ENCODE results near the gene COMTD1.
A peak's percentile ranks its signal among the peaks of the same experiment; 100 is the strongest.
"Not testable (repeated sequence)": the region's sequence is repeated elsewhere in the genome, so short reads cannot be mapped to it uniquely, and the experiment has no call there.

The COMTD1 gene

DNA sequence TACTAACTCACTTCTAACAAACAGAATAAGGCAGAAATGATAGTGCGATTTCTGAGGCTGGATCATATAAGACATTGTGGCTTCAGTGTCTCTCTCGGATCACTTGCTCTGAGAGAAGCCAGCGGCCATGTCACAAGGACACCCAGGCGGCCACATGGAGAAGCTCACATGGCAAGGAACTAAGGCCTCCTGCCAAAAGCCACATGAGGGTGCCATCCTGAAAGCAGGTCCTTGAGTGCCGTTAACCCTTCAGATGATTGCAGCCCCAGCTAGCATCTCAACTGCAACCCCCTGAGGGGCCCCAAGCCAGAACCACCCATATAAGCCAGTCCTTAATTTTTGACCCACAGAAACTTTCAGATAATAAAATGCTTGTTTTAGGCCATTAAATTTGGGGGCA is 32.0 kb downstream of the COMTD1 start:
- TF ChIP-seq MYC (IDR thresholded peaks at IDR 0.05; ENCODE audit: low read depth, low read length) (0 out of 2 replicates have a peak, but pooled peaks have one; percentile 23), POLR2A (IDR thresholded peaks at IDR 0.05; ENCODE audit: extremely low read depth, insufficient read length) (no peak)
- TF ChIP-seq, protein P1, sequence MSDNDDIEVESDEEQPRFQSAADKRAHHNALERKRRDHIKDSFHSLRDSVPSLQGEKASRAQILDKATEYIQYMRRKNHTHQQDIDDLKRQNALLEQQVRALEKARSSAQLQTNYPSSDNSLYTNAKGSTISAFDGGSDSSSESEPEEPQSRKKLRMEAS (IDR thresholded peaks at IDR 0.05; ENCODE audit: low read depth, low read length), result no peak
- TF ChIP-seq, protein P2, sequence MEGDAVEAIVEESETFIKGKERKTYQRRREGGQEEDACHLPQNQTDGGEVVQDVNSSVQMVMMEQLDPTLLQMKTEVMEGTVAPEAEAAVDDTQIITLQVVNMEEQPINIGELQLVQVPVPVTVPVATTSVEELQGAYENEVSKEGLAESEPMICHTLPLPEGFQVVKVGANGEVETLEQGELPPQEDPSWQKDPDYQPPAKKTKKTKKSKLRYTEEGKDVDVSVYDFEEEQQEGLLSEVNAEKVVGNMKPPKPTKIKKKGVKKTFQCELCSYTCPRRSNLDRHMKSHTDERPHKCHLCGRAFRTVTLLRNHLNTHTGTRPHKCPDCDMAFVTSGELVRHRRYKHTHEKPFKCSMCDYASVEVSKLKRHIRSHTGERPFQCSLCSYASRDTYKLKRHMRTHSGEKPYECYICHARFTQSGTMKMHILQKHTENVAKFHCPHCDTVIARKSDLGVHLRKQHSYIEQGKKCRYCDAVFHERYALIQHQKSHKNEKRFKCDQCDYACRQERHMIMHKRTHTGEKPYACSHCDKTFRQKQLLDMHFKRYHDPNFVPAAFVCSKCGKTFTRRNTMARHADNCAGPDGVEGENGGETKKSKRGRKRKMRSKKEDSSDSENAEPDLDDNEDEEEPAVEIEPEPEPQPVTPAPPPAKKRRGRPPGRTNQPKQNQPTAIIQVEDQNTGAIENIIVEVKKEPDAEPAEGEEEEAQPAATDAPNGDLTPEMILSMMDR (IDR thresholded peaks at IDR 0.05; ENCODE audit: low read depth, low read length), result no peak
- no peak for DNase-seq (ENCODE audit: low read depth)
- H3K4me3 ChIP-seq (ENCODE audit: low read depth, low read length), result no peak overlapping the region

DNA sequence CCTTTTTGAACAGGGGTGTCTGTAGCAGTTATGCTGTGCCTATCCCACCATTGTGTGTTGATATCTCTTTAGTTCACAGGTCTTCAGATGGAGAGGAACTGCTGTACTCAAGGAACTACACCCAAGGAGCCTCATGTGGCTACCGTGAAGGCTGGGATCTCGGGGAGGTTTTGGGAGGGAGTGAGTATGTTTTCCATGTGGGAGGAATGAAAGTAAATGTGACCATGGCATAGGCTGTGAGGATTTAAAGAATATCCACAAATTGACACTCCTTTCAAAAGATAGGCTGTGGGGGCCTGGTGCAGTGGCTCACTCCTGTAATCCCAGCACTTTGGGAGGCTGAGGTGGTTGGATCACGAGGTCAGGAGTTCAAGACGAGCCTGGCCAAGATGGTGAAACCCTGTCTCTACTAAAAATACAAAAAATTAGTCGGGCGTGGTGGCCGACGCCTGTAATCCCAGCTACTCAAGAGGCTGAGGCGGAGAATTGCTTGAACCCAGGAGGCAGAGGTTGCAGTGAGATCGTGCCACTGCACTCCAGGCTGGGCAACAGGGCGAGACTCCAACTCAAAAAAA is 32.6 kb downstream of the COMTD1 start:
- not testable (repeated sequence) for H3K4me3 ChIP-seq (ENCODE audit: low read depth, low read length); DNase-seq (ENCODE audit: low read depth)

DNA sequence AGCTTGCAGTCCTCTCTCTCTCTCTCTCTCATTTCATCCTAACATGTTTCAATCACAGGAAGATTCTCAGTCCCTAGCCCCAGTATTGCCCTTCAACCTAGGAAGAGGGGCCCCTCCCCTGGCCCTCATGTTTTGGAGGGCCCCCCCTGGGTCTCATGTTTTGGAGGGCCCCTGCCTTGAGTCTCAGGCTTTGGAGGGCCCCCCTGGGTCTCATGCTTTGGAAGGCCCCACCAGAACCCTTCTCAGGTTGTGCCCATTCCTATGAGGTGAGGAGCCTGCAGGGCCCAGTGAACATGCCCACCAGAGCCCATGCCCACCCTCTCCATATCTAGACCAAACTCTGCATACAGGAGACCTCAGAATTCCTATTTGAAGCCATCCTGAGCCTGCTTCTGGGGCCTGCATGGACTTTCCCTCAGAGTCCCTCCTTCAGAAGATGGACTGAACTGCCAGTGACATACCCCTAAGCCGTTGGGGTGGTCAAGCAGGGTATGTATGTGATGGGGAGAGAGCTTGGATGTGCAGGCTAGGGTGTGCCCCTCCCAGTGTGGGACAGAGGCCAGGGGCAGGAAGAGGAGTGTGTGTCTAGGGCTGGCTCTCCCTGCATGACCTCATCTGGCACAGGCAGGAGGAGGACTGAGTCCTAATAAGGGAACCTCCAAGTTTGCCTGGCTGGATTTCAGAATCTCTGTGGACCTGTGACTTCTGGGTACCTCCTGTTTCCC is 33.3 kb downstream of the COMTD1 start:
- H3K4me3 ChIP-seq (ENCODE audit: low read depth, low read length), result no peak overlapping the region
- no peak for DNase-seq (ENCODE audit: low read depth)
- TF ChIP-seq, protein P2 (IDR thresholded peaks at IDR 0.05; ENCODE audit: low read depth, low read length), result no peak
- TF ChIP-seq, protein P1 (IDR thresholded peaks at IDR 0.05; ENCODE audit: low read depth, low read length), result no peak
- TF ChIP-seq MYC (IDR thresholded peaks at IDR 0.05; ENCODE audit: low read depth, low read length) (no peak), POLR2A (IDR thresholded peaks at IDR 0.05; ENCODE audit: extremely low read depth, insufficient read length) (no peak)

DNA sequence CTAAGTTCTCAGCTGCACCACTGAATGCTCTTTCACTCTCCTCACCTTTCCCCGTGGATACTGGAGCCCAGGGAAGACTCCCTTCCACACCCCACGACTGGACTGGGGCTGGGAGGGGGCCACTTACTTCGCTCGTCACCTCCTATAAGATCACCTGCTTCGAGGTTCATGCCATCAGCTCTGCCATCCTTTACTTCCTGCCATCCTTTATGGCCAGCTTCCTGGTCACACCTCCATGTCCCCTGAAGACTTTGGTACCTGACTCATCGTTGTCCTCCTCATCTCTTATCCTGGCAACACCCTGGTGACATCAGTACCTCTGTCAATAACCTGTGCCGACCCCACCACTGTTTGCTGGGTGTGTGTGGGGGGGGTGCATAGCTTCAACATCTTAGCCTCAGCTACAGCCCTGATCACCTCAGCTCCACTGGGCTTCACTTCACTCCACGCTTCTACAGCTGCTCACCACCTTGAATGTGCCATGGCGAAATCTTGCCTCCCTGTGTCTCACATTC is 33.9 kb downstream of the COMTD1 start:
- no peak for DNase-seq (ENCODE audit: low read depth)
- no peak overlapping the region for H3K4me3 ChIP-seq (ENCODE audit: low read depth, low read length)
- TF ChIP-seq, protein P1 (IDR thresholded peaks at IDR 0.05; ENCODE audit: low read depth, low read length), result no peak
- no peak for TF ChIP-seq POLR2A (IDR thresholded peaks at IDR 0.05; ENCODE audit: extremely low read depth, insufficient read length)
- TF ChIP-seq MYC (IDR thresholded peaks at IDR 0.05; ENCODE audit: low read depth, low read length), result no peak
- TF ChIP-seq, protein P2 (IDR thresholded peaks at IDR 0.05; ENCODE audit: low read depth, low read length), result no peak

DNA sequence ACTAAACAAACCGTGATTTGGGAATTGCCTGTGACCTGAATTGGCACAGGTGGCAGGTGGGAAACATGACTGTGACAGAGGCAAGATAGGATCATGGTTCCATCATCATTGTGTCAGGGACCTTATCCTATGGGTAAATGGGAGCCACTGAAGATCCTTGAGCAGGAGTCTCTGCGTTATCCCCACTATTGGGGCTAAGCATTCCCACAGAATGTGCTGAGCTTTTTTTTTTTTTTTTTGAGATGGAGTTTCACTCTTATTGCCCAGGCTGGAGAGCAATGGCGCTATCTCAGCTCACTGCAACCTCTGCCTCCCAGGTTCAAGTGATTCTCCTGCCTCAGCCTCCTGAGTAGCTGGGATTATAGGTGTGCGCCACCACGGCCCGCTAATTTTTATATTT is 35.8 kb downstream of the COMTD1 start:
- H3K4me3 ChIP-seq (ENCODE audit: low read depth, low read length); DNase-seq (ENCODE audit: low read depth): not testable (repeated sequence)

DNA sequence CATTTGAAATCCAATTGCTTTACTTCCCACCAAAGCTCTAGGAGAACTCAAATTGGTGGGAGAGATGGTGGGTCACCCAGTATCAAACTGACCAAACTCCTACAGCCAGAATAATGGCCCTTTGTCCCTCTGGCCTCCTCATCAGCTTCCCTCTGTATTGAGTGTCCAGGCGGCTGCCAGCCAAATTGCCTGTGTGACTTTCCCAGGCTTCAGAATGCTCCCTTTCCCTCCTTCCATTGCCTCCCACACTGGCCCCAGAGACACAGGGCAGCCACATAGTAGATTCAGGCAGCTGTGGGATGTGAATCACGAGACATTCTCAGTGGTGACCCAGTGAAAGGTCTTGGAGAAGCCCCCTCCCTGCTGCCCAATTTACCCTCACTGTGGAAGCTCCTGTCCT is 37.9 kb downstream of the COMTD1 start:
- no peak for DNase-seq (ENCODE audit: low read depth)
- H3K4me3 ChIP-seq (ENCODE audit: low read depth, low read length), result no peak overlapping the region
- TF ChIP-seq, protein P2 (IDR thresholded peaks at IDR 0.05; ENCODE audit: low read depth, low read length), result no peak
- no peak for TF ChIP-seq MYC (IDR thresholded peaks at IDR 0.05; ENCODE audit: low read depth, low read length)

DNA sequence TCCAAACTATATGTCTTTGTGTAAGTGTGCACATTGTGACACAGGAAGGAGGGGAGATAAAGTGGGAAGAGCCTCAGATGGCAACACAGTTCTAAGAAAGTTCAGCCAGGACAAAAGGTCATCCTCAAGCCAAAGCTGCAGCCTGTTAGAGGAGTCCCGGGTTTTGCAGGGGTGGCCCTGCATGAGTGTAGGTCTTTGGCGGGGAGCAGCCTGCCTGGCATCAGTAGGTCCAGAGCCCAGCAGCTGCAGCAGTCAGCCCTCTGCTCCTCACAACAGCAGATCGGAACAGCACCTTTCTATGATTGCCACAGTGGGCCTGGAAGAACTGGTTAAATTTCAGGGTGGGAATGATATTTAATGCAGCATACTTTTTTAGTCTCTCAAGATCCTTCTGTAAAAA is 38.7 kb downstream of the COMTD1 start:
- no peak for DNase-seq (ENCODE audit: low read depth)
- TF ChIP-seq, protein P1 (IDR thresholded peaks at IDR 0.05; ENCODE audit: low read depth, low read length), result no peak
- no peak for TF ChIP-seq POLR2A (IDR thresholded peaks at IDR 0.05; ENCODE audit: extremely low read depth, insufficient read length)
- TF ChIP-seq, protein P2 (IDR thresholded peaks at IDR 0.05; ENCODE audit: low read depth, low read length), result no peak
- no peak for TF ChIP-seq MYC (IDR thresholded peaks at IDR 0.05; ENCODE audit: low read depth, low read length)
- H3K4me3 ChIP-seq (ENCODE audit: low read depth, low read length), result no peak overlapping the region

Data from NB4 (cell line).